Duodenal mucosa (tissue), 2 donors: ENCODE results near the gene LAP3.

Experiments used
- H3K27ac ChIP-seq: one replicate; pipeline ENCODE4 v1.7.0; 2013; ENCODE audit warnings: low read depth, low read length
- H3K27me3 ChIP-seq, 2 donors: one replicate each; pipeline ENCODE4 v1.7.0; 2013; ENCODE audit warnings: low read length in 2 of 2, control low read depth in 1 of 2; ENCODE audit not compliant: insufficient read depth in 2 of 2, control insufficient read depth in 1 of 2
- H3K36me3 ChIP-seq, 2 donors: one replicate each; pipeline ENCODE4 v1.7.0; 2013; ENCODE audit warnings: low read length in 2 of 2, control low read depth in 1 of 2; ENCODE audit not compliant: insufficient read depth in 2 of 2, control insufficient read depth in 1 of 2
- H3K4me1 ChIP-seq, 2 donors: one replicate each; pipeline ENCODE4 v1.7.0; 2013; ENCODE audit warnings: low read length in 2 of 2, control low read depth in 1 of 2; ENCODE audit not compliant: insufficient read depth in 2 of 2, control insufficient read depth in 1 of 2
- H3K4me3 ChIP-seq, 2 donors: one replicate each; pipeline ENCODE4 v1.7.0; 2013; ENCODE audit warnings: low read length in 2 of 2, low read depth in 1 of 2
- H3K9ac ChIP-seq, 2 donors: one replicate each; pipeline ENCODE4 v1.7.0; 2013; ENCODE audit warnings: low read length in 2 of 2, low read depth in 1 of 2
- H3K9me3 ChIP-seq, 2 donors: one replicate each; pipeline ENCODE4 v1.7.0; 2013; ENCODE audit warnings: low read length in 2 of 2, control low read depth in 1 of 2; ENCODE audit not compliant: control insufficient read depth in 1 of 2

The LAP3 gene

DNA sequence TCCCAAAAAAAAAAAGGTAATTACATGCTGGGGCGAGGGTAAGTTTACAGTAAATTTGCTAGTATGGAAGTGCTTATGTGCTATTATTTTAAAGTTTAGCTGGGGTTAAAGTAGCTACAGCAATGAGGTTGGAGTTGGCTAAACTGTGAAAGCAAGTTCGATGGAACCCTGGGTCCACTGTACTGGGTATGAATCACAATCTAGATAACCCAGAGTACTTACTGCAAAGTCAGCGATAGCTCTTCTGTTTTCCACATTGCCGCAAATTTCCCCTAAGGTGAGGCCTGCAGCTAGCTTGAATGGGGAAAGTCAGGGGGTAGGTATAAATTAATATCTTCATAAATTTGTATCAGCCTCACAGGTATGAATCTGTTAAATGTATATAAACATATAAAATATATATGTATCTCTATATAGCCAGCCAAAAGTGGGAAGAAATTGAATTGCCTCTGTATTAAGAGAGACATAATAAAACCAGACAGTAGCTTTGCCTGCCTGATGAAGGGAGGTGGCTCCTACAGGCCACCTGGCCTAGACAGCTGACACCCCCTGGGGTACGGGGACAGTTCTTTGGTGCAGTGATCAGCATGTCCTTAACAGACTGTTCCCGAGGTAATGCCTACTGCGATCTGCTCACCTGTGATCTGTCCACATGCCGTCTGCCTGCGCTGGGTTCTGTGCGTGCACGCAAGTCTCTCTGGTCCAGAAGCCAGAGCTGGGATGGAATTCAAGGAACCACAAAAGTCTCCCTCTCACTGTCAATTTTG lies 31.4 kb upstream of the LAP3 start:
- Histone ChIP-seq H3K4me3 (no peak overlapping the region), H3K9me3 (no peaks in the 10 kb centered on the region)

DNA sequence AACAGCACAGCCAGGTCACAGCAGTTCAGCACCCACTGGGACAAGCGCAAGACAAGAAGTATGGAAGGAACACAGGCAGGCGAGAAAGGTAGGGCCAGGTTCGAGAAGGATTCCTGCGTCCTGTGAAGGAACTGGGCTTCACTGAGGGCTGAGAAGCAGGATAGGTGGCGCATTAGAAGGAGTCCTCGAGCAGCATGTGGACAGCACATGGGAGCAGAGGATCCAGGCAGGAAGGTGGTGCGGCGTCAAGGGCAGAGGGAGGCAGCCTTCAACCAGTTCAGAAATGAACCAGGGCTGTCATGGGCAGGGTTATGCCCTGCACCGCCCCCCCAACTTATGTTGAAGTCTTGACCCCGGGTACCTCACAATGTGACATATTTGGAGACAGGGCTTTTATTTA lies 30.8 kb upstream of the LAP3 start:
- Histone ChIP-seq H3K36me3 (no peaks in the 10 kb centered on the region), H3K4me3 (no peak overlapping the region), H3K4me1 (no peaks in the 10 kb centered on the region), H3K27me3 (no peaks in the 10 kb centered on the region), H3K9me3 (no peaks in the 10 kb centered on the region), H3K9ac (no peak overlapping the region), H3K27ac (no peak overlapping the region)

More for the DNA sequence above, 31.4 kb upstream of the LAP3 start:
- H3K27me3 ChIP-seq = no peaks in the 10 kb centered on the region
- H3K4me1 ChIP-seq = no peaks in the 10 kb centered on the region
- H3K27ac ChIP-seq = no peak overlapping the region
- H3K36me3 ChIP-seq = no peaks in the 10 kb centered on the region
- H3K9ac ChIP-seq = no peak overlapping the region

DNA sequence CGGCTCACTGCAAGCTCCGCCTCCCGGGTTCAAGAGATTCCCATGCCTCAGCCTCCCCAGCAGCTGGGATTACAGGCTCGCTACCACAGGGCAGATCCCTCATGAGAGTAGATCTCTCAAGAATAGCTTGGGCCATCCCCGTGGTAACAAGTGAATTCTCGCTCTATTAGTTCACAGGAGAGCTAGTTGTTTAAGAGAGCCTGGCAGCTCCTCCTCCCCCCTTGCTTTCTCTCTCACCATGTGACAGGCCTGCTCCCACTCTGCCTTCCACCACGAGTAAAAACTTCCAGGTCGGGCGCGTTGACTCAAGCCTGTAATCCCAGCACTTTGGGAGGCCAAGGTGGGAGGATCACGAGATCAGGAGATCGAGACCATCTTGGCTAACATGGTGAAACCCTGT lies 30.3 kb upstream of the LAP3 start:
- Histone ChIP-seq H3K4me3 (no peak overlapping the region), H3K9me3 (no peaks in the 10 kb centered on the region), H3K27me3 (no peaks in the 10 kb centered on the region), H3K36me3 (no peaks in the 10 kb centered on the region), H3K4me1 (no peaks in the 10 kb centered on the region), H3K9ac (no peak overlapping the region), H3K27ac (no peak overlapping the region)

GRCh38 chr4:17550549-17550948 lies 26.4 kb upstream of the LAP3 start:
- no peaks in the 10 kb centered on the region for H3K4me1 ChIP-seq
- H3K4me3 ChIP-seq = no peak overlapping the region
- no peak overlapping the region for H3K9ac ChIP-seq
- peaks cover 0 to 8% of the 10 kb centered on the region in 2 donors for H3K27me3 ChIP-seq
- no peaks in the 10 kb centered on the region for H3K36me3 ChIP-seq
- H3K9me3 ChIP-seq = no peaks in the 10 kb centered on the region
- no peak overlapping the region for H3K27ac ChIP-seq

- Histone ChIP-seq H3K9me3 (no peaks in the 10 kb centered on the region), H3K4me1 (no peaks in the 10 kb centered on the region), H3K4me3 (no peak overlapping the region), H3K27me3 (peaks cover 0 to 8% of the 10 kb centered on the region in 2 donors), H3K27ac (no peak overlapping the region), H3K9ac (no peak overlapping the region), H3K36me3 (no peaks in the 10 kb centered on the region)
These were observed 24.6 kb upstream of the LAP3 start for GRCh38 chr4:17552427-17552826.

- Histone ChIP-seq H3K36me3 (no peaks in the 10 kb centered on the region), H3K27me3 (peaks cover 0 to 8% of the 10 kb centered on the region in 2 donors), H3K27ac (no peak overlapping the region), H3K9me3 (no peaks in the 10 kb centered on the region), H3K9ac (no peak overlapping the region), H3K4me3 (no peak overlapping the region), H3K4me1 (no peaks in the 10 kb centered on the region)
These were observed 22.4 kb upstream of the LAP3 start for GRCh38 chr4:17554568-17554967.

DNA sequence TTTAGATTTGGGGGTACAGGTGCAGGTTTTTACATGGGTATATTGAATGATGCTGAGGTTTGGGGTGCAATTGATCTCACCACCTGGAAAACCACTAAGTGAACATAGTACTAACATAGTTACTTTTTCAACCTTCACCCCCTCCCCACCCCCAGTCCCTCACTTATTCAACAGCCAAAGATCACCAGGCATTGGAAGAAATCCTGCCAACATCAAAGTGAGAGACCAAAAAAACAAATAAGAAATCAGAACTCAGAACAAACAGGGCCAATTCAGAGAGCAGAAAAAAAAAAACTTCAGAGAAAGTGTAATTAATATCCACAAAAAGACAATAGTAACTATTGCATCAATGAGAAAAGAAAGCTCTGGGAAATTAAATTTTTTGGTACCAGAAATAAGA lies 20.5 kb upstream of the LAP3 start:
- Histone ChIP-seq H3K4me1 (no peaks in the 10 kb centered on the region), H3K27me3 (peaks cover 0 to 8% of the 10 kb centered on the region in 2 donors), H3K36me3 (no peaks in the 10 kb centered on the region), H3K4me3 (no peak overlapping the region), H3K9ac (no peak overlapping the region), H3K27ac (no peak overlapping the region), H3K9me3 (no peaks in the 10 kb centered on the region)

GRCh38 chr4:17557880-17558279 lies 19.1 kb upstream of the LAP3 start:
- H3K9ac ChIP-seq = no peak overlapping the region
- no peaks in the 10 kb centered on the region for H3K9me3 ChIP-seq
- no peaks in the 10 kb centered on the region for H3K36me3 ChIP-seq
- H3K27me3 ChIP-seq = no peaks in the 10 kb centered on the region
- H3K27ac ChIP-seq = no peak overlapping the region
- no peaks in the 10 kb centered on the region for H3K4me1 ChIP-seq
- H3K4me3 ChIP-seq = no peak overlapping the region

DNA sequence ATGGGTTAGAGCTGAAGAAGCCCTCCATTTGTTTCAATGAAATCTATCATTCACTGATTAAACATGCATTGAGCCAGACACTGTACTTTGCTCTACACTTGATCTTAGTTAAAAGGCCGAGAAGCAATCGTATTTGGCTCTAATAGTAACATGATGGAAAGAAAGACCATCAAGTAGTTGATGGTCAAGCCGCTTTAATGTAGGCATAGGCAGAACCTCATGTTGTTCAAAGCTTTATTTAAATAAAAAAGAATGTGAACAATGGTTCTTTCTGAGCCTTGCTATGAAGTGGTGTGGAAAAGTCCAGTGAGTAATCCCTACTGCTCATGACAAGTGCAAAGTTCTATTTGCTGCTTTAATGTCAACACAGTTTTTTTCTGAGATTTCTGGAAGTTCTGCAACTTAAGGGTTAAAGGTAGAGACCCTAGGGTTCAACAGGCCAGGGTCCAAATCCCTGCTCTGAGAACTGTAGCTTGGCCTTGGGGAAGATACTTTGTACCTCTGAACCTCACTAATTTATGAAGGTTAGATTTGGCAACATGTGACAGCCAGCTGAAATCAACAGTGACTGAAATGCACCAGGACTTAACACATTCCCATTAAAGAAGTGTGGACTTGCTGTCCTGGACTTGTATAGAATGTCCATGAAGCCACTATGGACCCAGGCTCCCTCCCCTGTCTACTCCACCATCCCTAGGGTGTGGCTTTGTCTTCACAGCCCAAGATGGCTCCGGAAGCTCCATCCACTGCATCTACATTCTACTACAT lies 17.9 kb upstream of the LAP3 start:
- Histone ChIP-seq H3K27me3 (no peaks in the 10 kb centered on the region), H3K4me3 (no peak overlapping the region), H3K9ac (no peak overlapping the region), H3K9me3 (no peaks in the 10 kb centered on the region), H3K4me1 (no peaks in the 10 kb centered on the region), H3K36me3 (no peaks in the 10 kb centered on the region), H3K27ac (no peak overlapping the region)

DNA sequence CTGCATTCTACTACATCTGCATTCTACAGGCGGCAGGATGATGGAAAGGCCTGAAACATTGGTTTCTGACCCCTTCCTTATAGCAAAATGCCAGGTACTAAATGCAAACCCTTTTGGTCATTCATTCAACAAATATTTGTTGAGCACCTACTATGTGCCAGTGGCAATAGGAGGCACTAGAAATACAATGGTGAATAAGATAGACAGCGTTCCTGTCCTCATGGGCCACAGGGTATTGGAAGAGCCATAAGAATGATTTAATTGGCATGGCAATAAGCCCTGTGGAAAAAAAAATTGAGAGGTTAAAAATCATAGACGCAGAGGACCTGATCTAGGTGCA lies 17.3 kb upstream of the LAP3 start:
- Histone ChIP-seq H3K36me3 (no peaks in the 10 kb centered on the region), H3K27ac (no peak overlapping the region), H3K27me3 (no peaks in the 10 kb centered on the region), H3K4me3 (no peak overlapping the region), H3K9me3 (no peaks in the 10 kb centered on the region), H3K4me1 (no peaks in the 10 kb centered on the region), H3K9ac (no peak overlapping the region)
